HG03378 (cell line): ENCODE data around the gene MYBPC3.

Source experiments
- ATAC-seq: cut with Tn5 transposase; IDR thresholded peaks from one replicate; pipeline ENCODE4 v1.9.1; 2021; ENCODE audit warnings: mild to moderate bottlenecking, moderate library complexity; ENCODE audit not compliant: unreplicated experiment

MYBPC3 gene

GRCh38 chr11:47387944-47388696 lies 35.6 kb upstream of the MYBPC3 start:
- ATAC-seq: no peak

GRCh38 chr11:47384498-47384897 lies 32.0 kb upstream of the MYBPC3 start:
- ATAC-seq: no peak

DNA sequence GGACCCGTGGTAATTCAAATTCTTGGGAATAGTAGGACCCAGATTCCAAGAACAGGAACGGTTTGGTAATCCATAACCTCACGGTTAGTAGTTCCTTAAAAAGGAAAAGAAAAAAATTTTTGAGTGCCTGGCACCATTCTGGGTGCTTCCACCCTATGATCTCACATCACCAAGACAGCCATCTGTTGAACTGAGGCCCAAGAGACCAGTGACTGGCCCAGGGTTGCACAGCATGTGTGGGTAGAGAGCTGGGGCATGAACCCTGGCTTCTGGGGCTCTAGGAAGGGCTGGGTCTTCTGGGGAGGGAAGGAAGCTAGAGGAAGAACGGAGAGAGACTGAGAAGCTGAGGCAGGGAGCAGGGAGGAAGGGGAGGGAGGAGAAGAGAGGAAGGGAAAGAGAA lies 30.6 kb upstream of the MYBPC3 start:
- ATAC-seq: no peak

GRCh38 chr11:47380078-47380477 lies 27.6 kb upstream of the MYBPC3 start:
- ATAC-seq: no peak

DNA sequence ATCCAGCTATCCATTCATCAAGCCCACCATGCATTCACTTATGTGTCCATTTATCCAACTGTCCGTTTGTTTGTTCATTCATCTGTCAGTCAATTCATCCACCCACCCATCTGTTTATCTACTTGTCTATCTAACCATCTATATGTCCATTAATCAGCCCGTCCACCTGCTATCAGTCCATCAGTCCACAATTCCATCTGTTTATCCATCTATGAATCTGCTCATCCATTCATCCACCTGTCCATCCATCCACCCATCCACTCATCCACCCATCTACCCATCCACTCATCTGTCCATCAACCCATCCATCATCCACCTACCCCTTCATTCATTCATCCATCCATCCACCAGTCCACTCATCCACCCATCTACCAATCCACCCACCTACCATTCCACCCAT lies 26.8 kb upstream of the MYBPC3 start:
- ATAC-seq: no peak

- ATAC-seq: no peak
These were observed 26.3 kb upstream of the MYBPC3 start for GRCh38 chr11:47378836-47379170.

DNA sequence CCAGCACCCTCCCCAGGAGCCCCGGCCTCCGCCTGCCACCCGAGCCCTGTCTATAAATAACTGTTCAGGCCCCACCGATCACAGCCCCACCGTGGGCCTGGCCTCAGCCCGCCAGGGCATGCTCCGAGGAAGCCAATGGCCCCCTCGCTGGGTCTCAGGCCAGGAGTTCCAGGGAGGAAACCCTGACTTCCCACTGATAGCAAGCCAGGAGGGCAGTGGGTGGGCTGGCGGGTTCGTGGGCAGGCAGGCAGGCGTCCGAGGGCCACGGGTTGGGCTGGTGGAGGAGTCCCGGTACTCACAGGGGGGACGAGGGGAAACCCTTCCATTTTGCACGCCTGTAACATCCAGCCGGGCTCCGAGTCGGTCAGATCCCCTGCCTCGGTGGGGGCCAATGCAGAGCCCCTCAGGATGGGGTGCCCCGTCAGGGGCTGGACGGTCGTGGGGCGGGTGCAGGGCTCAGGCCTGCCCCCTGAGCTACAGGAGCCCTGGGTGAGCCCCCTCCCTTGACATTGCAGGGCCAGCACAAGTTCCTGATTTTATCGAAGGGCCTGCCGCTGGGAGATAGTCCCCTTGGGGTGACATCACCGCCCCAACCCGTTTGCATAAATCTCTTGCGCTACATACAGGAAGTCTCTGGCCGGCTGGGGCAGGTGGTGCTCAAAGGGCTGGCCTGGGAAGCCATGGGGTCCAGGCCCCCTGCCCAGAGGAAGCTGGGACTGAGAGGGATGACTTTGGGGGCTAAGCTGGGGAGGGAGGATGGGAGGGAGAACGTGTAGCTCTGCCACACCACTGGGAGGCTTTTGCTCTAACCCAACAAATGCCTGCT lies 25.7 kb upstream of the MYBPC3 start, which contains the start of gene SPI1:
Gene SPI1 (minus strand): TSS at position 538 of the 826 bp plus-strand sequence. CDS start 194 bp downstream, at position 344.
- peak; percentile 71 for ATAC-seq

- no peak for ATAC-seq
These were observed 25.1 kb upstream of the MYBPC3 start for GRCh38 chr11:47377571-47378009.

GRCh38 chr11:47376525-47377371 lies 24.2 kb upstream of the MYBPC3 start:
- ATAC-seq: no peak

DNA sequence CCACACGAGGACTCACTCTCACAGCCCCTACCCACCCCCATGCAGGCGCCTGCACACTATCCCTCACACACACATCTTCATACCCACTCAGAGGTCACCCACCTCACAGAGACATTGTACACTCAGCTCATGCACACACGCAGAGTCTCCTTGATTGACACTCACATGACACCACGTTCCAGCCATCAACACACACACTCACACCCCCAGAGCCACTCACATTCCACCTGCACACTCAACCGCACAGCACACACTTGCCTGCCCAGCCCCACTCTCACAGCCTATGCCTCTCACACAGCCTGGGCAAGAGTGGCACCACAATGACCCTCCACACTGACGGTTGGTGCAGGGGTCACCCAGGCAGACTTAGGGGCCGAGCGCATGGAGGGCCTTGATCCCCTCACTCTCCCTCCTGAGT lies 23.6 kb upstream of the MYBPC3 start:
- no peak for ATAC-seq

GRCh38 chr11:47375546-47376085 lies 23.1 kb upstream of the MYBPC3 start:
- no peak for ATAC-seq

DNA sequence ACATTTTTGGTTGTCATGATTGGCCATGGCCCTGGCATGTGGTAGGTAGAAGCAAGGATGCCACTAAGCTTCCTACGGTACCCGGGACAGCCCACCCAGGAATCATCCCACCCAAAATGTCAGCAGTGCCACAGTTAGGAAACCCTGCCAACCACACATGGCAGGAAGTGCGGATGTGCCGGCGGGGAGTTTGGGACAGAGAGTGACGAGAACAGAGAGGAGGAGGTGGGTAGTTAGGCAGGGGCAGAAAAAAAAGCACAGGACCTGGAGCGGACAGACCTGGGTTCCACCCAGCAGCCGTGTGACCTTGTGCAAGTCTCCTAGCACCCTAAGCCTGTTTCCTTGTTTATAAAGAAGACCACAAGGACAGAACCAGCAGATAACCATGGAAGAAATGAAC lies 22.5 kb upstream of the MYBPC3 start:
- ATAC-seq: no peak

DNA sequence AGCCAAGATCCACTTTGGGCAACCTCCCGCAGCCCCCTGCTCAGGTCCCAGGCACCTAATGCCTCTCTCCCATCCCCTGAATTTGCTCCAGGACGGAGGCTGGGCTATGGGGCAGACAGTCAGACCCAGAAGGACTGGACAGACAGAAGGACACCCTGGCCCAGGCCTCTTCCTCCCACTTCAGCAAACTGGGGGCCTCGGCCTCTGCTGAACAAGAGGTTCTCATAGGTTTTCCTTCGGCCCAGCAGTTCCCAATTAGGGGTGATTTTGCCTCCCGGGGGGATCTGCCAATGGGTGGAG lies 22.2 kb upstream of the MYBPC3 start:
- ATAC-seq: no peak

DNA sequence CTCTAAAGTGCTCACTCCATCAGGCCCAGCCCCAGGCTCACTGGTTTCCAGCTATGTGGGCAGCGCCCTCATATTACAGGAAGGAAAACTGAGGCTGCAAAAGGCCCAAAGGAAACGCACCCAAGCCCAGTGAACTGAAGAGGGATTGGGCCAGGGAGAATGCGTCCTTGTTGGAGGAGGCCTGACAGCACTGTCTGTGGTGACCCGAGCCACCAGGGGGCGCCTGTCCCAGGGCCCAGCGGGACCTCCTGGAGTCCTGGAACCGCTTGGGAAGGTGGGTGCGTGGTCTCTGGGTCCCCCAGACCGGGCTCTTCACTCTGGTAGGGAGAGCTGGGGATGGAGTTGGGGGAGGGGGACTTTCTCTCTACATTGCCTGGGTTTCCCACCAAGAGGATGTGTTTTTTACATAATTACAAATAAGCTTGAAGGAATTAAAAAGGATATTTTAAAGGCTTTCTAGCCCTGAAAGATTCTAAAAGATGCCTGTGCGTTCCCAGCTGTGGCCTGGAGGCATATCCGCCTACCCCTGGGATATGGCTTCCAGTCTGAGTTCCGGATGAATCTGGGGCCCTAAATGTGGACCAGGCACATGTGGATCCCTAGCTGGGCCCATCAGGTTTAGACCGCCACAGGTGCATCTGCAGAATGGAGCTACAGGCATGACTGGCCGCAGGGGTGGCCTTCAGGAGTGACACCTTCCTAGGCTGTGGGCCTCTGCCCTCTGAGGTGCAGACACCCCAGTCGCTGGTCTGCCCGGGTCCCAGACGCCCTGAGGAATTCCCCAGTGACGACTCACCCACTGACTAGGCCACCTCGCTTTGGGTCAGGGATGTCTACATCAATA lies 21.6 kb upstream of the MYBPC3 start:
- ATAC-seq: peak; percentile 40

DNA sequence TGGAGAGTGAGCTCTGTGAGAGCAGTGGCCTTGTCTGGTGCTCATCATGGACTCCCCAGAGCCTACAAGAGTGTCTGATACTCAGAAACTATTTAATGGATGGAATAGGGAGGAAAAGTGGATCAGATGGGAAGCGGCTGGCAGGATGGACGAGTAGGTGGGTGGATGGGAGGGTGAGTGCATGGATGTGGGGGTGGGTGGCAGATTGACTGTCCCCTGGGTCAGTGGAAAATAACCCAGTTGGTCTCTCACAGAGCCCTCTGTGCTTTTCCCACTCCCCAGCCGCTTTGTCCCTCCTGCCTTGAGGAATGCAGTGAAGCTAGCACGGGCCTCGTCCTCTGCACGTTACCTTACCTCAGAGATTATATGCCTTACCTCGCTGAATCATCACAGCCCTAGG lies 19.9 kb upstream of the MYBPC3 start:
- no peak for ATAC-seq

- ATAC-seq: no peak
These were observed 17.2 kb upstream of the MYBPC3 start for GRCh38 chr11:47369676-47370075.

- no peak for ATAC-seq
These were observed 13.6 kb upstream of the MYBPC3 start for GRCh38 chr11:47366020-47366490.

DNA sequence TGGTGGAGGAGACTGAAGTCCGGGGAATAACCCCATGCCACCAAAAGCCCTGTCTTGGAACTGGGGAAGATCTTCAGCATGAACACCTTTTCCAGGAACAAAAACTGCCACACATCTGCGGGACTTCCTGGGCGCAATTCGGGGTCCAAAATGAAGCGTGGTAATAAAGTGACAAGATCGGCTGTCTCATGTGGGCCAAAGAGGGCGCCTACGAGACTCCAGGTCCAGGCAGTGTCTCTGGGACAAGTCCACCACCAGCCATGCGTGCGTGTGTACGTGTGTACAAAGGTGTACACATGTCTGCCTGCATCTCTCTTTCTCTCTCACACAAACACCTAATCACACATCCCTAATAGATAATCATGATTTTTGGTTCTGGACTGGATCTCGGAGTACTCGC lies 8.9 kb upstream of the MYBPC3 start:
- ATAC-seq: no peak

DNA sequence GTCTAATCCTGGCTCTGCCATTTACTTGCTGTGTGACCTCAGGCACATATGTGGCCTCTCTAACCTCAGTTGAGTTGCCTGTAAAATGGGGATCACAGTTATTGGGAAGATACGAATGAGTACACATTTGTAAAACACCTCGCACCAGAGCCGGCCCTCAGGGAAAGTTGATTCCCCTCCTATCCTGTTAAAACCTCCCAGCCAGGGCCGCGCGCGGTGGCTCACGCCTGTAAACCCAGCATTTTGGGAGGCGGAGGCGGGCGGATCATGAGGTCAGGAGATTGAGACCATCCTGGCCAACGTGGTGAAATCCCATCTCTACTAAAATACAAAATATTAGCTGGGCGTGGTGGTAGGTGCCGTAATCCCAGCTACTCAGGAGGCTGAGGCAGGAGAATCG lies 7.8 kb upstream of the MYBPC3 start:
- no peak for ATAC-seq

GRCh38 chr11:47359586-47359985 lies 7.1 kb upstream of the MYBPC3 start:
- ATAC-seq: no peak
